Activated CD4-positive, CD25-positive, alpha-beta regulatory T cell (primary cell): Measurements from ENCODE around the gene ZC3H12A.
A peak's percentile ranks its signal among the peaks of the same experiment; 100 is the strongest.

Experiments
- DNase-seq, 4 experiments: peaks; one replicate each; lab custom pipeline; 2025; lab: John Stamatoyannopoulos, UW

Gene ZC3H12A

GRCh38 chr1:37478890-37479254 is 4.5 kb downstream of the ZC3H12A start:
- peak in 2 of 4 experiments; percentile 22 to 27 for DNase-seq

DNA sequence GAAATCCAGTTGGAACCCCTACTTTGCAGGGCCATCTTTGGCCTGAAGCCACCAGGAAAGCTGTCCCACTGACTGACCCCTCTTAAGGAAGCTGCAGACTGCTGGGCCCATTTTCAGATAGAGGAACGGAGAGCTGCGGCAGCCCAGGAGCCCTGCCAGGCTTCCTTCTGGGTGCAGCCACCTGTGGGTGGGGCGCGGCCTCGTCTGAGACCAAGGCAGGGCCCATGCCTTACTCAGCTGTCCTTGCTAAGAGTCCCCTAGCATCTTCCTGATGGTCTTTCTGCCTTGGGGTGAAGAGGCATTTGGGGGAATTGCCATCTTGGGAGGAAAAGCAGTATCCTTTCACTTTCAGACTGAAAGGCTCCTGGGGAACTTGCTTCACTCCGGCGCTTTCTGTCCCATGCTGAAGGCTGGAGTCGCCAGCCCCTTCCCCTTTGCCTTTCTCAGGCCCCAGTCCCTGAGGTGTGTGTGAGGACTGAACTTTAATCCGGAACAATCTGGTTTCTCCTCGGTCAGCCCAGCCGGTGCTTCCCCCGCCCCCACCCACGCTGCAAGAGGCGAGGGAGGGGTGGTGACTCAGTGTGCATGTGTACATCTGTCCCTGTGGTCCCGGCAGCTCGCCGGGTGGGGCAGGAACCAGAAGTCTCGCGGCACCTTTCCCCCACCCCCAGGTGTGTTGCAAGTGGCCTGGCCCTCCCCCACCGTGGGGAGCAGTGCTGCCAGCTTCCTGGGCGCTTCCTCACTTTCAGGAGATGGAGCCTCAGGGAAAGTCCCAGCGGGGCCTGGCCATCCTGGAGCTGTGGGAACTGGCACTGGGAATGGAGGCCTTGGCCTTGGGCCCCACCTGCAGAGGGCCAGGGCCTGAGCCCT is 5.1 kb downstream of the ZC3H12A start:
- peak; percentile 80 to 89 (median 84) for DNase-seq

- DNase-seq, result no peak
Measured at GRCh38 chr1:37480125-37480466, 5.7 kb downstream of the ZC3H12A start.

DNA sequence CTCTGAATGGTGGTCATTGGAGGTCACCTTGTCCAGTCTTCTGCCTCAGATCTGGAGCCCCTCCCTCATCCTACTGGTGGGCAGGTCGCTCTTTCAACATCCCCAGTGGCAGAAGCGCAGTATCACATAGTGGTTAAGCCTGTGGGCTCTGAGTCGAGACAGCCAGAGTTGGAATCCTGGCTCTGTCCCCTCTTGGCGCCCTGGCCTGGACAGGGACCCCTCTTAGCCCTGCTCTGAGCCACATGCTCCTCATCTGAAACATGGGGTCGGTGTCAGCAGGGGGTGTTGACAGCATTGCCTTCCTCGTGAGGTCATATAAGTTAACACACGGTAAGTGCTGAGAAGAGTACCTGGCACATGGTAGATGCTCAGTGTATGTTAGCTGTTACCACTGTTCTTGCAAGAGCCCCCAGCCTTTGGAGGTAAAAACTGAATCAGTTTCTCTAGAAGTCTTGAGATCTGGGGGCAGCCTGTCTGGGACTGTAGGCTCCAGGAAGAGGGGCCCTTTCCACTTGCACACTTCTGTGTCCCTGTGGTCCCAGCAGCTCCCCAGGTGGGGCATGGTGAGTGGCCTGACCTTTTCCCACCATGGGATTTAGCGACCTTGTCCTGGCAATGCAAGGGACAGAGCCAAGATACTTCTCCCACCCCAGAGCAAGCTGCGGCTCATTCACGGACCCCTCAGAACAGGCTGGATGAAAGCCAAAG is 6.4 kb downstream of the ZC3H12A start:
- no peak for DNase-seq

GRCh38 chr1:37481289-37482003 is 7.1 kb downstream of the ZC3H12A start:
- DNase-seq, result no peak

DNA sequence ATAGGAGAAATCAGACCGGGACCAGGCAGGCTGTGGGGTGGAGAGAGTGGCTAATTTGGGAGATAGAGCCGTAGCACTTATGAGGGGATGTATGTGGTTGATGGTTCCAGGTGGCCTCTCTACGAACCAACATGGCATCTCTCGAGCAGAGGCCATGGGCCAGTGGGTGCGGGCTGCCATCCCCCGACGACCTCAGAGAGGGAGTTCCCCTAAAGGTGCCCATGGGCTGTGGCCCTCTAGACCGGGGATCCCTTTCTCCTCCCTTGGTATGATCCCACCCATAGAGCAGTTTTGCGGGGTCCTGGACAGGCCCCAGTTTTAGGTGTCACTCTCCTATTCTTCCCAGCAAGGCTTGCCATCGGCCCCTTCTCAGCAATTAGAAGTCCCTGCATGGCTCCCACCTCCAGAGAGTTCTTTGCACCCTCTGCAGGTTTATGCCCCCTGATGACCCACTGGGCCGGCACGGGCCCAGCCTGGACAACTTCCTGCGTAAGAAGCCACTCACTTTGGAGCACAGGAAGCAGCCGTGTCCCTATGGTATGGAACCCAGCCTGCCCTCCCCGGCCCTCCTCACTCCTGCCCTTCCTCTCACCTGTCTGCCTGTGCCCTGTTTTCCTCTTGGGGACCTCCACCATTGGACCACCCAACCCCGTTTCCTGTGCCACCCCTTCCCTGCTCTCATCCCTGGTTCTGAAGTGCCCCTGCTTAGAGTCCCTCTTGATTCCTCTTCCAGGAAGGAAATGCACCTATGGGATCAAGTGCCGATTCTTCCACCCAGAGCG is 7.8 kb downstream of the ZC3H12A start:
- no peak for DNase-seq

DNA sequence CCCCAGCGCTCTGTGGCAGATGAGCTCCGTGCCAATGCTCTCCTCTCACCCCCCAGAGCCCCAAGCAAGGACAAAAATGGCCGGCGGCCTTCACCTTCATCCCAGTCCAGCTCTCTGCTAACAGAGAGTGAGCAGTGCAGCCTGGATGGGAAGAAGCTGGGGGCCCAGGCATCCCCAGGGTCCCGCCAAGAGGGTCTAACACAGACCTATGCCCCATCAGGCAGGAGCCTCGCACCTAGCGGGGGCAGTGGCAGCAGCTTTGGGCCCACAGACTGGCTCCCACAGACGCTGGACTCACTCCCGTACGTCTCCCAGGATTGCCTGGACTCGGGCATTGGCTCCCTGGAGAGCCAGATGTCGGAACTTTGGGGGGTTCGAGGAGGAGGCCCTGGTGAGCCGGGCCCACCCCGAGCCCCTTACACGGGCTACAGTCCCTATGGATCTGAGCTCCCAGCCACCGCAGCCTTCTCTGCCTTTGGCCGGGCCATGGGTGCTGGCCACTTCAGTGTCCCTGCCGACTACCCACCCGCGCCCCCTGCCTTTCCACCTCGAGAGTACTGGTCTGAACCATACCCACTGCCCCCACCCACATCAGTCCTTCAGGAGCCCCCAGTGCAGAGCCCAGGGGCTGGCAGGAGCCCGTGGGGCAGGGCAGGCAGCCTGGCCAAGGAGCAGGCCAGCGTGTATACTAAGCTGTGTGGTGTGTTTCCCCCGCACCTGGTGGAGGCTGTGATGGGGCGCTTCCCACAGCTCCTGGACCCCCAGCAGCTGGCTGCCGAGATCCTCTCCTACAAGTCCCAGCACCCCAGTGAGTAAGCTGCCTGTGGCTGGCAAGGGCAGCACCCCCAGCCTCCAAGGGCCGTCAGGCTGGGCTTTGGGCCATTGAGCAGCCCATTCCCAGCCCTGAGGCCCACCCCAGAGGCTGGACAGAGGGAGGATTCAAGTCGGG is 8.7 kb downstream of the ZC3H12A start:
- no peak for DNase-seq

- DNase-seq, result no peak
Measured at GRCh38 chr1:37483785-37484184, 9.4 kb downstream of the ZC3H12A start.

GRCh38 chr1:37484325-37485051 is 10.1 kb downstream of the ZC3H12A start:
- DNase-seq, result no peak

DNA sequence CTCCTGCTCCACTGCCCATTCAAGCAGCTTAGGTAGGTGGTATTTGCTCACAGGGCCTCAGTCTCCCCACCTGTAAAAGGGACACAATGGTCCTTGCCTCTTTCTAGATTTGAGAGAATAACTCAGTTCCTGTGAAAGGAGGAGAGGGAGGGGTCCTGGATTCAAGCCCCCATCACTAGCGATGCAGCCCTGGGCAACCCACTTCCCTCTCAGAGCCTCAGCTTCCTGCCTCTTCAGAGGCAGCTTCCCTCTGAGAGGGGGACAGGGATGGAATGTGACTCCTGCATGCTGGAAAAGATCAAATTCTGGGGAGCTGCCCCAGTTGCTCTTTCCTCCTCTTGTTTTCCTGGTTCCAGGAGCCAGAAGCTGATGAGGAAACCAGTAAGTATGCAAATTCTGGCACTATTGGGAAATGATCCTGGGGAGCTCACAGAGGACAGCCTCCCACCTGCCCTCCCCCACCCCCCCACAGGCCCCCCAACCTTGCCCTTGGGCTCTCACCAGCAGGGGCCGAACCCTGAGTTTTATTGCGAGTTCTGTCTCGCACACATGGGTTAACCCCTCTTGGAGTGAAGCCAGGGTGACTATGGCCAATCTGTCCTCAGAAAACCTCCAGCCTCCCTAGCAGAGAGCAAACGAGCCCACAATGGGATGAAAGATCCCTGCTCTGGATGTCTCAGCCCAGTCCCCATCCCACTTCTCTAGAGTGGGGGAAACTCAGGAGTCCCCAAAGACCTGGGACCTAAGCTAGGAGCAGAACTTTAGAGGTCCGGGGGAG is 11.7 kb downstream of the ZC3H12A start:
- no peak for DNase-seq

DNA sequence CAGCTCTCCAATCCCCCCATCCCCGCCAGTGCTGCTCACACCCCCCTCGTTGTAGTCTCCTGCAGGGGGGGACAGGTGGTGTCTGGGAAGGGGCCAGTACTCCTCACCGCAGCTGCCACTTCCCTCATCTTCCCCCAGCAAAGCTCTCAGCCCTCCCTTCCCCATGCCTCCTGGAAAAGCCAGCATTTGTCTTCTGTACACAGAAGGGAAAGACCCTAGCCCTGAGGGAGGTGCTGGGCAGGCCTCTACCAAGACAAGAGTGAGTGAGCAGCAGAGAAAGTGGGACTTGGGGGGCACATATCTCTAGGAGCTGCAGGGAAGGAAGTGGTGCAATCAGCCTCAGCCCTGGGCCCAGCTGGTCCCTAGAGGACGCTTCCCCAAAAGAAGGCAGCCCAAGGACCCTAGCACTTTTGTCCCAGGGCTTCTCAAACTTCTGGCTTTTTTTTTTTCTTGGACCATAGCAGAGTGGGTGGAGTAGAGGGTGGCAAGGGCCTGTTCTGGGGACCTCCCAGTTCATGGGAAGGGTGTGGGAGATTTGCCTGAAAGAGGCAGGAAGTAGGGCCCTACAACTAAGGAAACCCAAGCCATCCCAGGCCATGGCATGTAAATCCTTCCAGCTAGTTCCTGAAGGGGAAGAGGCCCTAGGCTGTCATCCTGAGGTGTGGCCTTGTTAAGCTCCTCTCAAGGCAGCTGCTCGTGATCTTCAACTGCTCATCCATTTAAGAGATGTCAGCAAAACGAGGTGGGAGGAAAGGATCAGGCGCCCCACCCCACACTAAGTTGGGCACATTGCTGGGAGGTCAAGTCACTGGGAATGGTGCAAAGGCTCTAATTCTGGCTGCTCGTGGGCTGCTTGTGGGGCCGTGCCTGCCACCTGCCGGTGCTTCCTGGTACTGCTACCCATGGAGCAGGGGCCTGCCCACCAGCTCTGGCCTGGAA is 12.6 kb downstream of the ZC3H12A start:
- DNase-seq, result peak; percentile 44 to 74 (median 66)

DNA sequence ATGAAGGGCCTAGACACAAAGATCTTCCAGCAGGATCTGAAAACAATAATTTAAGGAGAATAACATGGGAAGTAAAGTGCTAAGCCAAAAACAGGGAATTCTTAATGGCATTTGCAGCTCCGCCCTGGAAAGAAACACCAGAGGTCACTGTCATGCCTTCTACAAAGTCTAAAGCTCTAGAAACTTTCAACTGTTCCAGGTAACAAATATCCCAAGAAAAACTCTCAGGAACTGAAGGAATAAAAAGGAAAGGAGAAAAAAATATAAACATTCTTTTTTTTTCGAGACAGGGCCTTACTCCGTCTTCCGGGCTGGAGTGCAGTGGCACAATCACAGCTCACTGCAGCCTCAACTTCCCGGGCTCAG is 13.2 kb downstream of the ZC3H12A start:
- no peak for DNase-seq

DNA sequence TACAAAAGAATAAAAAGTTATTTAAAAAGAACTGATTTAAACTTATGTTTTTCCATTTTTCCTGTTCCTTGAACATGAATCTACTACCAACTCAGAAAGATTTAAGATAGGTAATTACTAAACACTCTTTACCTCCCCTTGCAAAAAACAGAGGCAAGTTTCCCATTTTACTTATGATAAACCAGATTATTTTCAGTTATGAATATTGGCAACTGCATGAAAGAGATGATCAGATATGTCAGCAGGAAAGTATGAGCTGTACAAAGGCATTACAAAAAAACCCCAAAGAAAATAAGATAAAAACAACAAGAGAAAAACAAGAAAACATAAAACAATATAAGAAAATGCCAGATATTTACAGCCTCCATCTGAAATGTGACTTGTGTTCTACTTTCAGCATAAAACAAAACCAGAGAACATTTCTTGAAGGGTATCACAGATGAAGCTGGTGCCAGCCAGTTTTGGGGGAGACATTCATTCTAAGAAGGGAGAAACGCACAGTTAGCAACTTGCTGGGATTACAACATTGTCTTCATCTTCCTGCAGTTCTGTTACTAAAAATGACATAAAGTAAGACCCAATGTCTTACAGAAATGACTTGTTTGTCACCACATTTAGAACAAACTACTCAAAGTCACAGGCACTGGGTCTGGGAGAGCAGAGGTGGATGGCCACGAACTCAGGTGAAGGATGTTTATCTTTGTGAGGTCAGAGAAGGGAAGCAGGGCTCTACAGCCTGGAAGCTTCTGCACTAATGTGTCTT is 19.1 kb downstream of the ZC3H12A start:
- no peak for DNase-seq

DNA sequence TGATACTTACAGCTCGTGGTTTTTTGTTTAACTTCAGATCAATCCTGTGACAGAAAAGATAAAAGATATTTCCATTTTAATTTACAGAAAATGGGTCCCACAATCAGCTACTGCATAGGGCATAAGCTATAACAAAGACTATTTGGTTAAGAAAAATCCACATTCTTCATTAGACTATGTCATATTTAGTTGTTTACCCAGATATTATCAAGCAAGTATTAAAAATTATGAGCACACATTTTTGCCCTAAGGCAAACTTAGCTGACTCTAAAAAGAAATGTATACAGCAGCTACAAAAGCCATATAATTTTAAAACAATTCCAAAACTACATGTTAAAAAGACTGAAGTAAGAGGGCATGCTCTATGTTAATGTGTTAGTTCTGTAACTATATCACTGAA is 21.5 kb downstream of the ZC3H12A start:
- no peak for DNase-seq

DNA sequence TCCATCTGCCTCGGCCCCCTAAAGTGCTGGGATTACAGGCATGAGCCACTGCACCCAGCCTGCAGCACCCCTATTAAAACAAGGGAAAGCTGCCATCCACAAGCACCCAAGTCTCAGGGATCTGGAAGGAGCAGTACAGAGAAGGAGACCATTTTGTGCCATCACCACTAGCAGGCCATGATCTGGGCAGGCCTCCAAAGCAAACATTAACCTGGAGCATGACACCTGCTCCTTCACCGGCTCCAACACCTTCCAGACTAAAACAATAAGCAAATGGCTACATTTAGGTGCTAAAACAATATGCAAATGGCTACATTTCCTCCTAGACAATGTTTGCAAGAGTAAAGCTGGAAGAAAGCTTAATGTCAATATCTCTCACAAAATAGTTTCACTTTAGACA is 23.5 kb downstream of the ZC3H12A start:
- no peak for DNase-seq

DNA sequence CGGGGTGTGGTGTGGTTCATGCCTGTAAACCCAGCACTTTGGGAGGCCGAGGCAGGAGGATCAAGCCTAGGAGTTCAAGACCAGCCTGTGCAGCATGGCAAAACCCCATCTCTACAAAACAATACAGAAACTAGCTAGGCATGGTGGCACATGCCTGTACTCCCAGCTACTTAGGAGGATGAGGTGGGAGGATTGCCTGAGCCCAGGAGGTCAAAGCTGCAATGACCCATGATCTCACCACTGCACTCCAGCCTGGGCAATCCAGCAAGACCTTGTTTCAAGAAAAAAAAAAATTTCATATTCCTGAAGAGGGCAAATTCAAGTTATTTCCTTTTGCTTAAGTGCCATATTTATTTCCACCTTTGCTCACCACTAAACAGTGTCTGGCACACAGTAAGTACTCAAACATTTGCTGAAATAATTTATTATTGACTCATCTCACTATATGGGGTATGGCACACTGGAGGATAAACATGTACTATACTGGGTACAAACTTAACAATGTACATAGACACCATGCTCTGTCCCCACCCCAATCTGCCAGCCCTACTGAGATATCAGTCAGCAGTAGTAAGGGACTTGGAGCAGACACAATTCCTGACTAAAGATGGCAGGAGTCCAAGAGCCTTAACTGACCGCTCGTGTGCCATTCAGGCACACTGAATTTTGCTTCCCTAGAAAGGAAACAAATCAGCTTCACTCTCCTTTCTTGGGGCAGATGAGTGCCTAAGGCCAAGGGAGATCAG is 24.7 kb downstream of the ZC3H12A start:
- no peak for DNase-seq

GRCh38 chr1:37501661-37502060 is 27.3 kb downstream of the ZC3H12A start:
- DNase-seq, result no peak
